HCT116 (cell line): ENCODE results near the gene RNF169. TPM values are rescaled to one million over a fixed set of nuclear protein-coding genes. Genes with fewer than 3 reads are reported as not detected.

Source experiments
- ATAC-seq: fragments of 200-7000 bp; cut with Tn5 transposase; 2 replicates; pipeline ENCODE4 v1.9.1; 2020; ENCODE audit warnings: mild to moderate bottlenecking, moderate library complexity
- BruUV-seq: library from RNA; stranded (reverse); fragments of 400-500 nt; replicated peaks from 2 replicates; lab custom pipeline; 2021; lab: Mats Ljungman, UMichigan
- CTCF ChIA-PET: fragments of 300-600 bp; sonication (Branson Sonifier 250); formaldehyde crosslinking; loops from one replicate; lab custom pipeline; 2021; ENCODE audit warnings: antibody characterized with exemption; lab: Charles Lee
- POLR2A ChIA-PET: fragments of 300-600, 350-600 bp; sonication (Branson Sonifier 250); formaldehyde crosslinking; loops from one replicate; lab custom pipeline; 2021; ENCODE audit warnings: antibody characterized with exemption; lab: Charles Lee
- RAD21 ChIA-PET, 2 experiments: fragments of 300-600 bp; sonication (Branson Sonifier 250); formaldehyde crosslinking; loops; one replicate each; lab custom pipeline; 2023; ENCODE audit warnings: low total read pairs in 2 of 2; ENCODE audit not compliant: uncharacterized antibody in 2 of 2, unreplicated experiment in 2 of 2, low non-redundant PET in 1 of 2; lab: Charles Lee
- DNase-seq: peaks from one replicate; pipeline ENCODE4 v3.0.0-alpha.2; 2010; ENCODE audit warnings: low read depth, low spot score
- H2AFZ ChIP-seq: fragments of 200-600 bp; shearing (Covaris generic), sonication (generic); 2 replicates; pipeline ENCODE4 v1.6.1; 2017; ENCODE audit warnings: low read depth, mixed run types, mixed read lengths, antibody characterized with exemption, low read length; ENCODE audit not compliant: poor library complexity, severe bottlenecking
- H3K27ac ChIP-seq: 2 replicates; pipeline ENCODE4 v1.5.1; 2012; ENCODE audit warnings: low read depth, low read length
- H3K27me3 ChIP-seq: fragments of 200-600 bp; sonication (generic); 2 replicates; pipeline ENCODE4 v1.6.1; 2016; ENCODE audit warnings: mixed run types, low read length, mixed read lengths; ENCODE audit not compliant: insufficient read depth
- H3K36me3 ChIP-seq, 2 experiments: fragments of 200-500 bp in 1 of 2; fragments of 200-600 bp in 1 of 2; sonication (Bioruptor generic) in 1 of 2; sonication (generic) in 1 of 2; 2 replicates each; pipeline versions ENCODE4 v1.5.1 to v1.6.1; 2014 to 2016; ENCODE audit warnings: low read length in 2 of 2, inconsistent platforms in 1 of 2, mixed read lengths in 1 of 2, mixed run types in 1 of 2; ENCODE audit not compliant: insufficient read depth in 2 of 2, control insufficient read depth in 1 of 2
- H3K4me1 ChIP-seq, 2 experiments: fragments of 200-600 bp in 1 of 2; sonication (generic) in 1 of 2; 2 replicates each; pipeline versions ENCODE4 v1.5.1 to v1.6.1; 2012 to 2017; ENCODE audit warnings: low read length in 2 of 2, inconsistent platforms in 1 of 2, mild to moderate bottlenecking in 1 of 2, mixed read lengths in 1 of 2, mixed run types in 1 of 2, moderate library complexity in 1 of 2; ENCODE audit not compliant: insufficient read depth in 2 of 2, control insufficient read depth in 1 of 2
- H3K4me2 ChIP-seq: fragments of 200-600 bp; sonication (generic); 2 replicates; pipeline ENCODE4 v1.6.1; 2017; ENCODE audit warnings: mixed run types, low read length, mixed read lengths
- H3K4me3 ChIP-seq, 2 experiments: fragments of 200-600 bp in 1 of 2; sonication (generic) in 1 of 2; replicated peaks in 1 of 2; 2 replicates each; pipeline ENCODE4 v1.5.1; 2011 to 2016; ENCODE audit warnings: low read length in 2 of 2, control low read depth in 1 of 2, low read depth in 1 of 2, mild to moderate bottlenecking in 1 of 2, mixed read lengths in 1 of 2, mixed run types in 1 of 2
- H3K79me2 ChIP-seq: fragments of 200-600 bp; sonication (generic); 2 replicates; pipeline ENCODE4 v1.6.1; 2017; ENCODE audit warnings: mild to moderate bottlenecking, mixed run types, low read length, moderate library complexity, mixed read lengths; ENCODE audit not compliant: insufficient read depth
- H3K9ac ChIP-seq: fragments of 200-600 bp; sonication (generic); 2 replicates; pipeline ENCODE4 v1.6.1; 2016; ENCODE audit warnings: low read length, mixed read lengths
- H3K9me2 ChIP-seq: fragments of 200-600 bp; sonication (generic), shearing (Covaris generic); 2 replicates; pipeline ENCODE4 v1.6.1; 2017; ENCODE audit warnings: mixed run types, mild to moderate bottlenecking, moderate library complexity; ENCODE audit not compliant: insufficient read depth
- H3K9me3 ChIP-seq, 2 experiments: fragments of 200-500 bp in 1 of 2; fragments of 200-600 bp in 1 of 2; sonication (Bioruptor generic) in 1 of 2; sonication (generic) in 1 of 2; 2 replicates each; pipeline ENCODE4 v1.6.1; 2014 to 2017; ENCODE audit warnings: low read length in 2 of 2, mixed read lengths in 2 of 2, inconsistent platforms in 1 of 2, low read depth in 1 of 2, mild to moderate bottlenecking in 1 of 2, mixed run types in 1 of 2, moderate library complexity in 1 of 2; ENCODE audit not compliant: control insufficient read depth in 1 of 2, insufficient read depth in 1 of 2
- H4K20me1 ChIP-seq: fragments of 200-600 bp; sonication (generic), shearing (Covaris generic); 2 replicates; pipeline ENCODE4 v1.6.1; 2017; ENCODE audit warnings: mixed run types, mild to moderate bottlenecking, moderate library complexity; ENCODE audit not compliant: insufficient read depth
- CEBPB ChIP-seq: IDR thresholded peaks from 2 replicates; pipeline ENCODE4 v1.6.1; 2012; ENCODE audit warnings: low read depth
- CTCF ChIP-seq, 3 experiments: fragments of 200-600 bp in 1 of 3; sonication (generic) in 1 of 3; IDR thresholded peaks in 2 of 3; conservative IDR thresholded peaks in 1 of 3; 2 replicates each; pipeline ENCODE4 v1.5.1; 2012 to 2017; ENCODE audit warnings: low read depth in 2 of 3, low read length in 2 of 3, antibody characterized with exemption in 1 of 3, borderline replicate concordance in 1 of 3, control low read depth in 1 of 3, mild to moderate bottlenecking in 1 of 3, mixed read lengths in 1 of 3, mixed run types in 1 of 3, moderate library complexity in 1 of 3; ENCODE audit not compliant: insufficient read depth in 1 of 3
- EGR1 ChIP-seq: IDR thresholded peaks from 2 replicates; pipeline ENCODE4 v1.6.1; 2012; ENCODE audit warnings: low read depth
- ELF1 ChIP-seq: IDR thresholded peaks from 2 replicates; pipeline ENCODE4 v1.6.1; 2012; ENCODE audit warnings: low read depth, borderline replicate concordance
- EZH2 ChIP-seq: fragments of 200-600 bp; sonication (generic); IDR thresholded peaks from 2 replicates; pipeline ENCODE4 v1.6.1; 2017; ENCODE audit warnings: antibody characterized with exemption, mixed run types
- EZH2phosphoT487 ChIP-seq: fragments of 200-600 bp; IDR thresholded peaks from 2 replicates; pipeline ENCODE4 v1.6.1; 2018; ENCODE audit warnings: antibody characterized with exemption, borderline replicate concordance
- FOSL1 ChIP-seq: IDR thresholded peaks from 2 replicates; pipeline ENCODE4 v1.6.1; 2012; ENCODE audit warnings: low read depth
- JUND ChIP-seq: IDR thresholded peaks from 2 replicates; pipeline ENCODE4 v1.6.1; 2012
- REST ChIP-seq: IDR thresholded peaks from 2 replicates; pipeline ENCODE4 v1.6.1; 2012; ENCODE audit warnings: low read depth
- SIN3A ChIP-seq: IDR thresholded peaks from 2 replicates; pipeline ENCODE4 v1.6.1; 2012; ENCODE audit warnings: low read depth
- TCF7L2 ChIP-seq: IDR thresholded peaks from 2 replicates; pipeline ENCODE4 v1.7.0; 2011; ENCODE audit warnings: borderline replicate concordance, inconsistent platforms; ENCODE audit not compliant: insufficient read depth, insufficient read length; ENCODE audit errors: extremely low read depth
- YY1 ChIP-seq: IDR thresholded peaks from 2 replicates; pipeline ENCODE4 v1.6.1; 2011; ENCODE audit warnings: low read length, low read depth, moderate library complexity, mild to moderate bottlenecking; ENCODE audit not compliant: insufficient replicate concordance; ENCODE audit errors: extremely low read depth
- ZBTB33 ChIP-seq: IDR thresholded peaks from 2 replicates; pipeline ENCODE4 v1.6.1; 2011; ENCODE audit warnings: mild to moderate bottlenecking, low read length, moderate library complexity; ENCODE audit not compliant: insufficient replicate concordance; ENCODE audit errors: extremely low read depth
- ZFX ChIP-seq: fragments of 450-650 bp; IDR thresholded peaks from 2 replicates; pipeline ENCODE4 v1.6.1; 2017
- intact Hi-C: fragments of 100-400 bp; cut with micrococcal nuclease; formaldehyde crosslinking; loops from 2 replicates; pipeline ENCODE4 v1.10.0; 2022
- total RNA-seq: library from RNA; stranded (reverse); gene quantifications from one replicate; pipeline ENCODE4 v1.2.1, GENCODE V29; 2021; ENCODE audit not compliant: unreplicated experiment

RNF169 gene
- total RNA-seq, 1 experiment from 2014 or later = 22.5 TPM

- TF ChIP-seq ZBTB33 = no peak
- TF ChIP-seq CTCF (IDR thresholded peaks at IDR 0.05 in 2 of 3, conservative IDR thresholded peaks at IDR 0.05 in 1 of 3; ENCODE audit: borderline replicate concordance in 1 of 3, insufficient read depth in 1 of 3, low read depth in 2 of 3, low read length in 2 of 3) = no peak
- no peak for TF ChIP-seq JUND
- TF ChIP-seq TCF7L2 = no peak
- no peak for TF ChIP-seq YY1
These were observed 24.8 kb downstream of the RNF169 start (continued) for GRCh38 chr11:74773476-74773875.

GRCh38 chr11:74775762-74776161 is 27.1 kb downstream of the RNF169 start:
- ATAC-seq (no peak), DNase-seq (no peak)
- POLR2A ChIA-PET = no interaction called here
- intact Hi-C loops = no loop called here
- Histone ChIP-seq H3K9me2 (no peaks in the 10 kb centered on the region), H2AFZ (no peak overlapping the region), H3K4me3 (no peak overlapping the region), H3K79me2 (peaks cover 71% of the 10 kb centered on the region), H3K27ac (no peak overlapping the region), H3K36me3 (no peaks in the 10 kb centered on the region), H3K9me3 (no peaks in the 10 kb centered on the region), H4K20me1 (peaks cover 12% of the 10 kb centered on the region; the same call in 1 of the 2 replicates), H3K9ac (no peak overlapping the region), H3K27me3 (no peaks in the 10 kb centered on the region), H3K4me1 (no peaks in the 10 kb centered on the region), H3K4me2 (no peak overlapping the region)
- RAD21 ChIA-PET = no interaction called here
- TF ChIP-seq EZH2 = no peak
- no peak for TF ChIP-seq ZFX
- no peak for TF ChIP-seq EGR1
- no peak for TF ChIP-seq FOSL1
- TF ChIP-seq REST = no peak
- TF ChIP-seq ELF1 = no peak
- no peak for TF ChIP-seq JUND
- TF ChIP-seq SIN3A = no peak
- no peak for TF ChIP-seq CEBPB
- TF ChIP-seq EZH2phosphoT487 = no peak
- TF ChIP-seq TCF7L2 = no peak
- BruUV-seq = no TSS peak
- CTCF ChIA-PET = no interaction called here
